Myocyte (in vitro differentiated cells): ENCODE measurements around the gene TUBGCP6. TPM values are rescaled to one million over a fixed set of nuclear protein-coding genes. Genes with fewer than 3 reads are reported as not detected.
A peak's percentile ranks its signal among the peaks of the same experiment; 100 is the strongest.

Experiments used
- DNase-seq: peaks from one replicate; pipeline ENCODE4 v3.0.0-alpha.2; 2012; ENCODE audit warnings: low read depth
- total RNA-seq: library from RNA; depleted of rRNA; stranded (reverse); fragments of >200 nt; gene quantifications from 2 replicates; pipeline ENCODE4 v1.2.3, GENCODE V29; 2014

Gene TUBGCP6
- total RNA-seq, 1 donor from 2014 or later: 33.7 TPM

- no peak for DNase-seq
Observed at GRCh38 chr22:50251477-50252081, 6.8 kb upstream of the TUBGCP6 start.

GRCh38 chr22:50250555-50251476 is 6.0 kb upstream of the TUBGCP6 start, which contains the start of gene HDAC10:
TSS of gene HDAC10 (minus strand) at chr22:50251265. CDS start at chr22:50251032, 233 bp downstream.
- peak; percentile 72 for DNase-seq

- DNase-seq: no peak
Observed at GRCh38 chr22:50250249-50250554, 5.4 kb upstream of the TUBGCP6 start.

GRCh38 chr22:50249341-50250248 is 4.8 kb upstream of the TUBGCP6 start:
- DNase-seq: no peak

GRCh38 chr22:50248196-50249081 is 3.6 kb upstream of the TUBGCP6 start:
- no peak for DNase-seq

GRCh38 chr22:50247748-50248147 is 2.9 kb upstream of the TUBGCP6 start:
- no peak for DNase-seq

GRCh38 chr22:50246242-50247175 is 1.7 kb upstream of the TUBGCP6 start:
- DNase-seq: no peak

GRCh38 chr22:50245214-50246072 is 620 bp upstream of the TUBGCP6 start:
- DNase-seq: no peak

- DNase-seq: peak; percentile 47
Observed at GRCh38 chr22:50243685-50244419, 971 bp downstream of the TUBGCP6 start.

GRCh38 chr22:50242406-50242949 is 2.3 kb downstream of the TUBGCP6 start:
- no peak for DNase-seq

GRCh38 chr22:50238755-50239154 is 6.1 kb downstream of the TUBGCP6 start:
- no peak for DNase-seq

GRCh38 chr22:50236731-50237409 is 8.0 kb downstream of the TUBGCP6 start:
- peak; percentile 45 for DNase-seq

GRCh38 chr22:50233223-50233622 is 11.6 kb downstream of the TUBGCP6 start:
- DNase-seq: no peak

- no peak for DNase-seq
Observed at GRCh38 chr22:50232481-50233151, 12.2 kb downstream of the TUBGCP6 start.

- DNase-seq: no peak
Observed at GRCh38 chr22:50229370-50229769, 15.5 kb downstream of the TUBGCP6 start.

- DNase-seq: no peak
Observed at GRCh38 chr22:50228366-50228765, 16.5 kb downstream of the TUBGCP6 start.
